Tibial nerve (tissue), 4 donors: ENCODE measurements around the gene DGCR6L. TPM values are rescaled to one million over a fixed set of nuclear protein-coding genes. Genes with fewer than 3 reads are reported as not detected.
"Not testable (repeated sequence)": the region's sequence is repeated elsewhere in the genome, so short reads cannot be mapped to it uniquely, and the experiment has no call there.

Experiments used
- DNase-seq, 2 donors: peaks; one replicate each; pipeline ENCODE4 v3.0.0-alpha.2; 2019; ENCODE audit warnings: low spot score in 2 of 2
- H3K27ac ChIP-seq, 4 donors: fragments of 200-600 bp; sonication (generic) in 3 of 4; one replicate each; pipeline ENCODE4 v1.5.1; 2017 to 2019; ENCODE audit warnings: mild to moderate bottlenecking in 1 of 4
- H3K27me3 ChIP-seq, 2 donors: fragments of 200-600 bp; sonication (generic) in 1 of 2; one replicate each; pipeline versions ENCODE4 v1.5.1 to v1.6.0; 2017 to 2019
- H3K36me3 ChIP-seq, 3 donors: fragments of 200-600 bp; sonication (generic); one replicate each; pipeline ENCODE4 v1.5.1; 2018 to 2019
- H3K4me1 ChIP-seq, 4 donors: fragments of 200-600 bp; sonication (generic) in 3 of 4; one replicate each; pipeline ENCODE4 v1.5.1; 2017 to 2019
- H3K4me3 ChIP-seq, 4 donors: fragments of 200-600 bp; sonication (generic) in 3 of 4; one replicate each; pipeline ENCODE4 v1.5.1; 2017 to 2019; ENCODE audit warnings: mild to moderate bottlenecking in 1 of 4, moderate library complexity in 1 of 4
- H3K9me3 ChIP-seq, 4 donors: fragments of 200-600 bp; sonication (generic) in 3 of 4; one replicate each; pipeline ENCODE4 v1.5.1; 2017 to 2019
- CTCF ChIP-seq, 5 experiments: fragments of 200-600 bp in 3 of 5; fragments of 450-650 bp in 2 of 5; sonication (generic) in 3 of 5; IDR thresholded peaks; one replicate each; pipeline ENCODE4 v1.5.1; 2016 to 2019; ENCODE audit warnings: antibody characterized with exemption in 5 of 5, mild to moderate bottlenecking in 3 of 5, moderate library complexity in 2 of 5
- EP300 ChIP-seq, 2 donors: sonication (generic); formaldehyde crosslinking; IDR thresholded peaks; one replicate each; pipeline ENCODE4 v1.6.1; 2017; ENCODE audit warnings: antibody characterized with exemption in 2 of 2, mild to moderate bottlenecking in 1 of 2
- POLR2A ChIP-seq, 2 donors: fragments of 450-650 bp; IDR thresholded peaks; one replicate each; pipeline ENCODE4 v1.6.1; 2017; ENCODE audit warnings: antibody characterized with exemption in 2 of 2, mild to moderate bottlenecking in 2 of 2, moderate library complexity in 2 of 2
- WGBS, 2 donors: methylation state at CpG; one replicate each; pipeline ENCODE4 v1.1.5; 2018; 5-methylcytosine and 5-hydroxymethylcytosine counted together
- total RNA-seq, 4 donors: library from RNA; depleted of rRNA; stranded (reverse); fragments of >200 nt; gene quantifications; one replicate each; pipeline ENCODE4 v1.1.0, GENCODE V29; 2016

Gene DGCR6L
- total RNA-seq, 4 donors from 2014 or later: 57.6 to 87.9 (median 66.8) TPM

GRCh38 chr22:20275836-20276235 lies 44.0 kb downstream of the DGCR6L start:
- DNase-seq: no peak
- TF ChIP-seq EP300 (IDR thresholded peaks at IDR 0.05): no peak
- 92 to 95% methylated on average over 13 of the region's 13 CpGs for WGBS, 2 donors
- no peak overlapping the region for H3K27ac ChIP-seq
- H3K4me1 ChIP-seq: no peaks in the 10 kb centered on the region
- H3K27me3 ChIP-seq: no peaks in the 10 kb centered on the region
- no peaks in the 10 kb centered on the region for H3K36me3 ChIP-seq
- no peak overlapping the region for H3K4me3 ChIP-seq
- H3K9me3 ChIP-seq: no peaks in the 10 kb centered on the region

GRCh38 chr22:20275325-20275724 lies 44.5 kb downstream of the DGCR6L start:
- H3K4me3 ChIP-seq, H3K9me3 ChIP-seq, H3K27ac ChIP-seq, DNase-seq, H3K36me3 ChIP-seq, H3K27me3 ChIP-seq, H3K4me1 ChIP-seq: not testable (repeated sequence)
- 63 to 65% methylated on average over 7 of the region's 7 CpGs for WGBS, 2 donors

GRCh38 chr22:20274374-20274773 lies 45.5 kb downstream of the DGCR6L start:
- H3K27me3 ChIP-seq, H3K36me3 ChIP-seq, H3K9me3 ChIP-seq, DNase-seq, H3K4me1 ChIP-seq, H3K27ac ChIP-seq, H3K4me3 ChIP-seq: not testable (repeated sequence)
- 75 to 88% methylated on average over 6 of the region's 10 CpGs for WGBS, 2 donors

DNA sequence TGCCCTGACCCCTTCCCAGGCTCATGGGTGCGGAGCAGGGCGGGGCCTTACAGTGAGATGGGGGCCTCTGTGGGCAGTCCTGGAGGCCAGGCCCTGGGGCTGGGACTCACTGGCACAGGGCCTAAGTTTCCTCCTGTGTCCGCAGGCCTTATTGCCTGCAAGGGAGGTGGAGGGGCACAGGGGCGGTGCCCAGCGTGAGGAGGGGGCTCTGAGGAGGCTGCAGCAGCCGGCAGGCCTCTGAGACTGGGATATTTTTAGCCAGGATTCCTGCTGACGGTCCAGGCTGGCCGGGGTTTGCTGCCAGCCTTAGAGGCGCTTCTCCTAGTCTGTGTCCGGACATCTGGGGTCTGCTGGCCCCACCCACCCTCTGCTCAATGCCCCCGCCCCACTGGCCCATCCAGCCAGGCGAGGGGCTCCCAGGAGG lies 46.1 kb downstream of the DGCR6L start:
- WGBS, 2 donors: 45 to 49% methylated on average over 8 to 12 of the region's 12 CpGs
- DNase-seq: no peak
- Histone ChIP-seq H3K4me1 (peaks cover 0 to 1% (median 0%) of the 10 kb centered on the region in 4 donors), H3K36me3 (no peaks in the 10 kb centered on the region), H3K9me3 (no peaks in the 10 kb centered on the region), H3K27me3 (peaks cover 0 to 7% of the 10 kb centered on the region in 2 donors), H3K27ac (no peak overlapping the region), H3K4me3 (no peak overlapping the region)
- TF ChIP-seq CTCF (IDR thresholded peaks at IDR 0.05): no peak
- TF ChIP-seq EP300 (IDR thresholded peaks at IDR 0.05): no peak
- no peak for TF ChIP-seq POLR2A (IDR thresholded peaks at IDR 0.05)

GRCh38 chr22:20272700-20273099 lies 47.2 kb downstream of the DGCR6L start:
- Histone ChIP-seq H3K9me3 (no peaks in the 10 kb centered on the region), H3K36me3 (no peaks in the 10 kb centered on the region), H3K27ac (no peak overlapping the region), H3K27me3 (peaks cover 0 to 11% of the 10 kb centered on the region in 2 donors), H3K4me1 (peaks cover 0 to 8% (median 2%) of the 10 kb centered on the region in 4 donors), H3K4me3 (no peak overlapping the region)
- WGBS, 2 donors: 81 to 92% methylated on average over 8 to 13 of the region's 13 CpGs
- TF ChIP-seq CTCF (IDR thresholded peaks at IDR 0.05) (no peak), EP300 (IDR thresholded peaks at IDR 0.05) (no peak), POLR2A (IDR thresholded peaks at IDR 0.05) (no peak)
- no peak for DNase-seq

DNA sequence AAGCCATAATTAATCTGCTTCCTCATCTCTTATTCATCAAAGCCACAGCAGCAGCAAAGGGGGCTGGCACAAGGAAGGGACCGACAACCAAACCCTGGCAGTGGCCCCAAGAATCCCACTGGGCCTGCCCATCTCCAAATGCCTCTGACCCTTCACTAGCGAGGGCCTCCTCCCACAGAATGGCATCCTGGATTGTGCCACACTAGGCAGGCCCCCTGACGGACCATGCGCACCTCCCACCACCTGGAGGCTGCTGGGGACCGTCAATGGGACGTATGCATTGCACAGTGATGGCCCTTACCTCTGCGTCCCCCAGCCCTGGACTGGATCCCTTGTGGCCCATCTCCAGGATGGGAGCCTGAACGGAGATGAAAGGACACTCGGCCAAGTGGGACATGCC lies 47.7 kb downstream of the DGCR6L start:
- WGBS, 2 donors: 85 to 87% methylated on average over 8 of the region's 9 CpGs
- DNase-seq: no peak
- H3K27ac ChIP-seq: no peak overlapping the region
- no peaks in the 10 kb centered on the region for H3K9me3 ChIP-seq
- H3K4me3 ChIP-seq: no peak overlapping the region
- TF ChIP-seq EP300 (IDR thresholded peaks at IDR 0.05) (no peak), CTCF (IDR thresholded peaks at IDR 0.05) (no peak), POLR2A (IDR thresholded peaks at IDR 0.05) (no peak)
- peaks cover 0 to 16% of the 10 kb centered on the region in 2 donors for H3K27me3 ChIP-seq
- peaks cover 0 to 13% (median 7%) of the 10 kb centered on the region in 4 donors for H3K4me1 ChIP-seq
- no peaks in the 10 kb centered on the region for H3K36me3 ChIP-seq
